Measurements from ENCODE around the gene SRA1. TPM values are rescaled to one million over a fixed set of nuclear protein-coding genes. Genes with fewer than 3 reads are reported as not detected.

The SRA1 gene
- total RNA-seq, 4 donors from 2014 or later = 17.5 to 29.4 (median 23.2) TPM

DNA sequence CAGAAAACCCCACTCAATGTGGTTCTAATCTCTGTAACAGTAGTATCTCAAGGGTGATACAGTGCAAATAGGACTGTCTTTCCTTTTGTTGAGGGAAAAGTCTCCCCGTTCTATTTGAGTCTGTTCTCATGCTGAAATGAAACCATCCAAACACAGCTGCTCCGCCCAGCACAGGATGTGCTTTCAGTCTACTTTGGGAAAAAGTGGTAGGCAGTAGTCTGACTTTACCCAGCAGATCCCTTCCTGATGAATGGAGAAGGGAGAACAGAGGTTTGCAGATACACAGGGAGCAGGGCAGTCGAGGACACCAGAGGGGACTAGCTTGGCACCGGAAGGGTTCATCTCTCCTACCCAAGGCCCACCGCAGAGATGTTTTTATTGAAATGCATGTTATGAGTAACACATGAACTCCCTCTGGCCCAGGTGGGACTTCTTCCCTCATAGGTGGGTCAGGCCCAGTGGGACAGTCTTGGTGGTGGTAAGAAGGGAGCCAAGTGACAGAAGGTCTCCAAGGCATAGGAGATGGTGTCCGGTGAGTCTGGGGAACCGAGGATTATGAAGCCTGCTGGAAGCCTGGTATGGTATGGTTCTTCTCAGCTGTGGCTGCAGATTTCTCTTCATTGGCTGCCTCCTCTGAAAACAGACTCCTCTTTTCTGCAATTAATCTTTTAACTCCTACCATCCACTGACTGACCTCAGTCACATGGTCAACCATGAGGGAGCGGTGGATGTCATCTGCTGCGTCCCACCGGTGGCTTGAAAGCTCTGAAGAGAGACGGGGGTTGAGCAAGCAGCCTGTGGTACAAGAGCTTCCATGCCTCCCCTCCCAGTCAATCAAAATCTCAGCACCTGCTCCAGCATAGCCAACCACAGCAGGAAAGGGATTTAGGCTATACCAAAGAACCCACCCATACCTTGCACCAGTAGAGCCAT is 6.9 kb downstream of the SRA1 start:
- peak overlapping the region; percentile 91 to 99 (median 95) for H3K27ac ChIP-seq
- peaks cover 0 to 30% of the 10 kb centered on the region in 2 donors for H3K36me3 ChIP-seq
- no peaks in the 10 kb centered on the region for H3K27me3 ChIP-seq
- no peak overlapping the region for H3K4me3 ChIP-seq
- TF ChIP-seq POLR2AphosphoS5 (IDR thresholded peaks at IDR 0.05) = peak; percentile 7
- no peak for TF ChIP-seq EP300 (IDR thresholded peaks at IDR 0.05)
- TF ChIP-seq, protein P1, sequence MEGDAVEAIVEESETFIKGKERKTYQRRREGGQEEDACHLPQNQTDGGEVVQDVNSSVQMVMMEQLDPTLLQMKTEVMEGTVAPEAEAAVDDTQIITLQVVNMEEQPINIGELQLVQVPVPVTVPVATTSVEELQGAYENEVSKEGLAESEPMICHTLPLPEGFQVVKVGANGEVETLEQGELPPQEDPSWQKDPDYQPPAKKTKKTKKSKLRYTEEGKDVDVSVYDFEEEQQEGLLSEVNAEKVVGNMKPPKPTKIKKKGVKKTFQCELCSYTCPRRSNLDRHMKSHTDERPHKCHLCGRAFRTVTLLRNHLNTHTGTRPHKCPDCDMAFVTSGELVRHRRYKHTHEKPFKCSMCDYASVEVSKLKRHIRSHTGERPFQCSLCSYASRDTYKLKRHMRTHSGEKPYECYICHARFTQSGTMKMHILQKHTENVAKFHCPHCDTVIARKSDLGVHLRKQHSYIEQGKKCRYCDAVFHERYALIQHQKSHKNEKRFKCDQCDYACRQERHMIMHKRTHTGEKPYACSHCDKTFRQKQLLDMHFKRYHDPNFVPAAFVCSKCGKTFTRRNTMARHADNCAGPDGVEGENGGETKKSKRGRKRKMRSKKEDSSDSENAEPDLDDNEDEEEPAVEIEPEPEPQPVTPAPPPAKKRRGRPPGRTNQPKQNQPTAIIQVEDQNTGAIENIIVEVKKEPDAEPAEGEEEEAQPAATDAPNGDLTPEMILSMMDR (IDR thresholded peaks at IDR 0.05) = no peak
- no peak for TF ChIP-seq POLR2A (IDR thresholded peaks at IDR 0.05)
- no peak for ATAC-seq
- no peaks in the 10 kb centered on the region for H3K9me3 ChIP-seq
- WGBS, 2 donors (ENCODE audit: low coverage in 1 of 2) = 67 to 88% methylated on average over 4 to 6 of the region's 11 CpGs
- H3K4me1 ChIP-seq = peaks cover 9 to 59% (median 30%) of the 10 kb centered on the region in 3 donors

- 33 to 60% methylated on average over 1 of the region's 3 CpGs for WGBS, 2 donors (ENCODE audit: low coverage in 1 of 2)
- Histone ChIP-seq H3K36me3 (peaks cover 0 to 39% of the 10 kb centered on the region in 2 donors), H3K9me3 (no peaks in the 10 kb centered on the region), H3K4me1 (peaks cover 9 to 50% (median 30%) of the 10 kb centered on the region in 3 donors), H3K4me3 (no peak overlapping the region), H3K27me3 (no peaks in the 10 kb centered on the region), H3K27ac (peak overlapping the region; percentile 91 to 99 (median 95))
- peak; percentile 92 for TF ChIP-seq POLR2AphosphoS5 (IDR thresholded peaks at IDR 0.05)
- TF ChIP-seq, protein P1 (IDR thresholded peaks at IDR 0.05) = no peak
- peak; percentile 16 for ATAC-seq
These were observed 7.8 kb downstream of the SRA1 start for GRCh38 chr5:140549237-140550144.

- Histone ChIP-seq H3K4me1 (peaks cover 9 to 45% (median 30%) of the 10 kb centered on the region in 3 donors), H3K9me3 (no peaks in the 10 kb centered on the region), H3K27me3 (no peaks in the 10 kb centered on the region), H3K27ac (peak overlapping the region; percentile 91 to 99 (median 95)), H3K4me3 (peak overlapping the region in 1 of 2 donors; percentile 61), H3K36me3 (peaks cover 0 to 46% of the 10 kb centered on the region in 2 donors)
- ATAC-seq = no peak
- 71 to 90% methylated on average over 2 to 5 of the region's 7 CpGs for WGBS, 2 donors (ENCODE audit: low coverage in 1 of 2)
- TF ChIP-seq POLR2A (IDR thresholded peaks at IDR 0.05) (no peak), POLR2AphosphoS5 (IDR thresholded peaks at IDR 0.05) (no peak), EP300 (IDR thresholded peaks at IDR 0.05) (no peak)
- TF ChIP-seq, protein P1 (IDR thresholded peaks at IDR 0.05) = no peak
These were observed 8.5 kb downstream of the SRA1 start for GRCh38 chr5:140548791-140549190.

- Histone ChIP-seq H3K4me3 (peak overlapping the region; percentile 49 to 61), H3K27ac (peak overlapping the region; percentile 91 to 99 (median 95)), H3K4me1 (peaks cover 9 to 45% (median 30%) of the 10 kb centered on the region in 3 donors), H3K27me3 (no peaks in the 10 kb centered on the region), H3K36me3 (peaks cover 0 to 51% of the 10 kb centered on the region in 2 donors), H3K9me3 (no peaks in the 10 kb centered on the region)
- TF ChIP-seq POLR2AphosphoS5 (IDR thresholded peaks at IDR 0.05) (no peak), EP300 (IDR thresholded peaks at IDR 0.05) (no peak), POLR2A (IDR thresholded peaks at IDR 0.05) (no peak)
- TF ChIP-seq, protein P1 (IDR thresholded peaks at IDR 0.05) = no peak
- no peak for ATAC-seq
- 0% methylated on average over 1 of the region's 5 CpGs; no CpG with 5 or more reads in 1 of the 2 donors for WGBS, 2 donors (ENCODE audit: low coverage in 1 of 2)
These were observed 9.0 kb downstream of the SRA1 start for GRCh38 chr5:140548300-140548688.
